DMS153 treated with DMSO at 0.1 percent for 48 hours (cell line): ENCODE data around the gene MUSTN1.

Experiments used
- DNase-seq: peaks from one replicate; lab custom pipeline; 2025; ENCODE audit not compliant: unreplicated experiment; lab: John Stamatoyannopoulos, UW

The MUSTN1 gene

DNA sequence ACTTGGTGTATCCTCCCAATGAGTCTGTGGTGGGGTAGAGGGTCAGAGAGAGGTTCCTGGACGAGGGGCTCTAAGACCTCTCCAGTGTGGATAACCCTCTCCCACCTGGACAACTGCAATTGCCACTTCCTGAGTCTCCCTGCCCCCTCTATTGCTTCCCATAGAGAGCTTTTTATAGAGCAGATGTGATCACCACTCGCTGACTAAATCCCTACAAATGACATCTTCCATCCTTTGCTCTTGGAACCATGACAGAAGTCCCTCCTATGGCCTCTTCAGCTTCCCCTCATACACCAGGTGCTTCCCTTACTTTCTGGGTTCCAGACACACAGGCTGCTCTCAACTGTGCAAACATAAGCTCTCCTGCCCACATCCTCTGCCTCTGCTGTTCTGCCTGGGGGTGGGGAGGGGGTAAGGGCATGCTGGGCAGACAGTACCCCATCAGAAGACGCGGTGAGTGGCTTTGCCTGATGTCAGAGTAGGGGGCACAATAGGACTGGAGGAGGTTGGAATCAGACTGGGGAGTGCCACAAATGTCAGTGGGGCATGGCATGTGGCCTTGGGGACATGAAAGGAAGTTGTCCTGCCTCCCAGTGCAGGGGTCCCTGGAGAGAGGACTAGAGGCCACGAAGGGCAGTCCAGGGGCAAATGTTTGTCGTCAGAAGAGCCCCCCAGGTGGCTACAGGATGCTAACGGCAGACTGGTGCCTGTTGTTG is 25.0 kb downstream of the MUSTN1 start:
- DNase-seq = no peak

DNA sequence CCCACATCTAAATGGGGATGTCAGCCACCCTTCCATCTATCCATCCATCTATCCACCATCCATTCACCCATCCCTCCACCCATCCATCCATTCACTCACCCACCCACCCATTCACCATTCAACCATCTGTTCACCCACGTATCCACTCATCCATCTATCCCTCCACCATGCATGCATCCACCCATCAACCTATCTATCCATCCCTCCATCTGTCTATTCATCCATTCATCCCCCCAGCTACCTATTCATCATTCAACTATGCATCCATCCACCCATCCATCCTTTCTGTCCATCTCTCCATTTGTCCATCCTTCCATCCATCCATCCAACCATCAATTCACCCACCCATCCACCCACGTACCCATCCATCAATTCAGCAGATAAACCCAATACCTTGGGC is 25.7 kb downstream of the MUSTN1 start:
- DNase-seq = no peak

DNA sequence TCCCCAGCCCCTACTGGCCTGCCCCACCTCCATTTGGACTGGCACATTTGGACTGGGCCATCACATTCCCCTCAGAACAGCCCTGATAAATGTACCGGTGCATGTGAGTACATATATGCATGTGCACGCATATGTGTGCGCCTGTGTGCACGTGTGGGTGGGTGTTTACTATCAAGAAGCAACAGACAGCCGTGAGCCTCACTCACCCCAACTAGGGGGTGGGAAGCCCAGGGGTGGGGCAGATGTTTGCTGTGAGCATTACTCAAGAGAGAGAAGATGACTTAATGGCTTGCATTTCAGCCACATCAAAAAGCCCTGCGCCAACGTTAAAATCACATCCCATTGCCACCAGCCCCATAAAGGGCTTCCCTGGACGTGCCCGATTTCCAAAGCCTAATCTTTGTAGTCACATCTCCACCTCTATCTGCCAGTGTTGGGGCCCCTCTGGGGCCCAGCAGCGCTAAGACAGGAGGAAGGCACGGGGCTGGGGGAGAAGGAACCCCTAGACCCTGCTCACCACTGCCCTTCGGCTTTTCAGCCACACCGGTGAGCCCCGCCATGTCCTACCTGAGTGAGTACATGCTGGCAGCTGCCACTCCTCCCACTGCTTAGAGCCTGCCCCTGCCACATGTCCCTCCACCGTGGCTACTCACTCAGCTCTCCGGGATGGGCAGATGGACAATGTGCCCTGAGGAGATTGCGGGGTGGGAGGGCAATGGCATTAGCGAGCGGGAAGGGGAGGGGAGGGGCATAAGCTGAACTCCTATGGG is 29.4 kb downstream of the MUSTN1 start:
- no peak for DNase-seq

DNA sequence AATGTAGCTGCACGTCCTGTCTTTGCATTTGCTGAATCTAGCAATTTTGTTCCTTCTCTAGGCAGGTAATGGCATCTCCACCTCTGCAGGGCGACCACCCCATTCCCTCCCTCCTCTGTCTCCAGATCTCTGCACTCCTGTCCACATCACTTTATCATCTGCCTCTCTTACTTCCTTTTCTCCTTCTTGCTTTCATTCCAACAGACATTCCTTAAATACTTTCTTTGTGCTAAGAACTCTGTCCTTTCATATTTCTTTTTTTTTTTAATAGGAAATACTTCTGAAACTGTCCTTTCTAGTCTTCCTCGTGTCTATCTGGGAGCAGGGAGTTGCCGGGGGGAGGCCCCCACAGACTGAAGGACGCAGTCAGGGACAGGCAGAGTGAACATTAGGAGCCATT is 33.0 kb downstream of the MUSTN1 start:
- DNase-seq = no peak

DNA sequence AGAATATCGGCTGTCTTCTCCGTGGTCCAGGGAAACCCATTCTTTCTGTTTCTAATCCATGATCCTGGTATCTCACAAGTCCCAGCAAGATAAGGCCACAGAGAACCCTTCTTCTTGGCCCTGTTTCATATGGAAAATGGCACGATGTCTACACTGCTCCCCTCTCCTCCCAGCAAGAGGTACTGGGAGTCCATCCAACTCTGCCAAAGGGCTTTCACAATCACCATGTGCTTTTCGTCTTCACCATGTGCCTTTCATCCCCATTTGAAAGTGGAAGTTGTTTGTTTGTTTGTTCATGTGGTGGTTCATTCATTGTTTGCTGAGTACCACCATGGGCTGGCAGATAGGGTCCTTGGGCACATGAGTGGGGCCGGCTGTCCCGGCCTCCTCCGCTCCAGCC is 34.7 kb downstream of the MUSTN1 start:
- no peak for DNase-seq

DNA sequence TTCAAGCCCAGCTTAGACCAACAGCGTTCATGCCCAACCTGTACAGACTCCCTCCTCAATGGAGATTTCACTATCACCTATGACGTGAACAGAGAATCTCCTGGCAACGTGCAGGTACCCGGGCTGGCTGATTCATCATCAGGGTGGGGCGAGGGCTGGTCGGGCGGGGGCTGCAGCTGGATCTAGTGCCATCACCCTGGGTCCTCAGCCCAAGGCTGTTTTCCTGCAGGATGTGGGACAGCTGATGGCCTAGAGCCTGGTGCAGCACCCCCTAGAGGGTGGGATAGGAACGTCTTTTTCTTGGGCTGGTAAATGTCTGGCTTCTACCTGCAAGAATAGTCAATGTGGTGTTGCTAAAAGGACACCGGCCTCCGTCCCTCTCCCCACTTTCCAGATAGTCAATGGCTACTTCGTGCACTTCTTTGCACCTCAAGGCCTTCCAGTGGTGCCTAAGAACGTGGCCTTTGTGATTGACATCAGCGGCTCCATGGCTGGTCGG is 35.8 kb downstream of the MUSTN1 start:
- no peak for DNase-seq

DNA sequence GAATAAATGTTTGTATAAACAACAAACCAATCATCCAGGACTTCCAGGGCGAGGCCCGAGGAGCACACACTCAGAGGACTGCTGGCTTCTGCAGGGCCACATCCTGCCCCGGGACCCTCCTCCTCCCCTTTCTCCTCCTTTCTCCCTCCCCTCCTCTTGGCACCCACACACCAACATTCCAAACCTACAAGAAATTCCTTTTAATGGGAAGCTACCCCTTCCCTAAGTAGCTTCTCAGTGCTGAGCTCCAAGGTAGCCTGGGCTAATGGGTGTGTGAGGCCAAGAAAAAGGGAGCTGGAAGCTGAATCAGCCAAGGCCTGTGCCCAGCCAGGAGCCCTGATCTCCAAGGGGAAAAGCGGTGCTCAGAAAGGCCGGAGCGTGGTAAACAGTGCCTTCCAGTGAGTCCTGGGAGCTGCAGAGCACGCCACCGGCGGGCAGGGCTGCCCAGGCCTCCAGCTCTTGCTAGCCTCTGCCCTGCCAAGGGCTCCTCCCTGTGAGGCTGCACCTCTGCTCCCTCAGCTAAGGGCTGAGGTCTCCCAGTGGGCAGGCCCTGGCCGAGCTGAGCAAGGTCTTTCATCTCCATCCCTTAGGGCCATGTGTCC is 36.3 kb downstream of the MUSTN1 start:
- no peak for DNase-seq

DNA sequence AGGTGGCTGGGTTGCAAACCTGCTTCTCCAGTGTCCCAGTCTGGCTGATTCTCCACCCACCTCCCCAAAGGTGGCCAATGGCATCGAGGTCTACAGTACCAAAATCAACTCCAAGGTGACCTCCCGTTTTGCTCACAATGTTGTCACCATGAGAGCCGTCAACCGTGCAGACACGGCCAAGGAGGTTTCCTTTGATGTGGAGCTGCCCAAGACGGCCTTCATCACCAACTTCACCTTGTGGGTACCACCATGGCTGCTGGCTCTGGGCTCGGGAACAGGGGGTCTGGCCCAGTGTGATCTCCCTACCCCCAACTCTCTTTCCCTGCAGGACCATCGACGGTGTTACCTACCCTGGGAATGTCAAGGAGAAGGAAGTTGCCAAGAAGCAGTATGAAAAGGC is 38.4 kb downstream of the MUSTN1 start:
- DNase-seq = no peak

DNA sequence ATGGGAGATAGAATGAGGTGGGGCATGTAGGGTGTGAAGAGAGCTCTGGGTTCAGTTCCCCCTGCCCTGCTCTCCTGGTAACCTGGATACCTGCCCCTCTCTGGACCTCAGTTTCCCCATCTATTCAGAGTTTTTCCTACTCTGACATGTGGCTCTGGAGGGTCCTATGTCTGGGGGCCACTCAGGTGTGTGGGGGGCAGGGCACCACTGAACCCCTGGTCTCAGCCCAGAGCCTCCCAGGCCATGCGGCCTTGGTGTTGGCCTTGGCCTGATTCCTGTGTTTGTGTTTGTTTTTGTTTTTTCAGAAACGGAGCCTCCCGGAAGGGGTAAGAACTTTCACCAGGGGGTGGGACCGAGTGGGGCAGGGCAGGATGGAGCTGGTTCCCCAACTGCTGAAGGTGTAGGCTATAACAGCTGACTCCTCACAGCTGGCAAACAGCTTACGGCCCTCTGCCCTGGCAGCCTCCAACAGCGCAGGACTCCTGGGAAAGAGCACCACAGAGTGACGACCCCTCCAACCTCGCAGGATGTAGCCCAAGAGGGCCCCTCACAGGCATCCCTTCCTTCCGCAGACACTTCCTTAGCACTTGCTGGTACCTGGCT is 39.4 kb downstream of the MUSTN1 start:
- no peak for DNase-seq

DNA sequence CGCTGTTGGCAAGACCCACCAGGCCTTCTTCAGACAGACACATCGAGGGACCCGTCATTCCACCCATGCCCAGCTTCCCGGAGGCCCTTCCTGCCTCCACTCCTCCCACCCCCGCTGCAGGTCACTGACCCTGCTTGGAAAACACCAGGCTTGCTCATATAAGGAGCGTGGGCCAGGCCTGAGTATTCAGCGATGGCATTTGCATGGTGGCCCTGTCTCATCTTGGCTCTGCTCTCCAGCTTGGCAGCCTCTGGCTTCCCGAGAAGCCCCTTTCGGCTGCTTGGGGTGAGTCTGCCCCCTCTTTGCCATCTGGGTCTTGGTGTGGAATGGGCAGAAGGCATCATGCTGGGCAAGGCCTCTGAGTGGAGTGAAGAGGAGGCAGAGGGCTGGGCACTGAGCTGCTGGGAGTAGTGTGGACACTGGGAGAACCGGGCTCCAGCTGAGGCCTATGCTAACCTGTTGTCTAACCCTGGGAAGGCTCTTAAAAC is 40.2 kb downstream of the MUSTN1 start, which contains the start of gene ITIH3:
Gene ITIH3 (plus strand): TSS at position 185 of the 488 bp plus-strand sequence. CDS start 8 bp downstream, at position 193.
- DNase-seq = no peak

DNA sequence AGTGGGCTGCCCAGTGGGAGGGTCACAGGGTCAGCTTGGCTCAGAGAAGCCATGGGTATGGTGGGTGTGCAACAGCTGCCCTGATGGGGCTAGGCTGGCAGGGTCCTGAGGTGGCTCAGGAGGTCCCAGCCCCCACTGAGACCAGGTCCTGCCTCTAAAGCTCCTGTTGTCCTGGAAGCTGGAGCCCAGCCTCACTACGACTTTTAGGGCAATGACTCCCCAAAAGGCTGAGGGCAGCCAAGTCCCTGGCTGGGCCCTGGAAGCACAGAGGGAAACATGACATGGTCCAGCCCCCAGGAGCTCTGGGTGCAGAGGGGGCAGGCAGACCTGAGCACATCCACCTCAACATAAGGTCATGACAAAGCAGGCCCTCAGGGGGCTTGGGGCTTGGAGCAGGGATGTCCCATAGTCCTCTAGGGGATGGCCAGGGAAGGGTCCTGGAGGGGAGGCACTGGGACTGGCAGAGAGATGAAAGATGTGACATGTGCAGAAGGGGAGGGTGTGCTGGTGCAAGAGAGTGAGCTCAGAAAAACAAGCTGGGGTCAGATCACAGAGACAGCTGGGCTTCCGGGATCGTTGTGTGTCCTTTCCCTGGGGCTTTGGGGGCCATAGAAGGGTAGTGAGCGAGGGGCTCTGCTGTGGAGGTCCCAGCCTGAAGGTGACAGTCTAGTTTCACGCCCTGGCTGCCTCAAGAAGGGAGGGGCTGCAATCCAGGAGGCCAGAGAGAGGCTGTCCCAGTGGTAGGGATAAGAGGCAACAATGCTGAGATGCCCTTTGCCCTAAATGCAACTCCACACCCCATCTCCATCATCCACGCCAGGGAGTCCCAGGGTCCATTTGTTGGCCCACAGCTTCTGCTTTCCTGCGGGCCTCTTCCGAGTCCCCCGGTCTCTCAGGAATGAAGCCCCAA is 40.9 kb downstream of the MUSTN1 start:
- no peak for DNase-seq

DNA sequence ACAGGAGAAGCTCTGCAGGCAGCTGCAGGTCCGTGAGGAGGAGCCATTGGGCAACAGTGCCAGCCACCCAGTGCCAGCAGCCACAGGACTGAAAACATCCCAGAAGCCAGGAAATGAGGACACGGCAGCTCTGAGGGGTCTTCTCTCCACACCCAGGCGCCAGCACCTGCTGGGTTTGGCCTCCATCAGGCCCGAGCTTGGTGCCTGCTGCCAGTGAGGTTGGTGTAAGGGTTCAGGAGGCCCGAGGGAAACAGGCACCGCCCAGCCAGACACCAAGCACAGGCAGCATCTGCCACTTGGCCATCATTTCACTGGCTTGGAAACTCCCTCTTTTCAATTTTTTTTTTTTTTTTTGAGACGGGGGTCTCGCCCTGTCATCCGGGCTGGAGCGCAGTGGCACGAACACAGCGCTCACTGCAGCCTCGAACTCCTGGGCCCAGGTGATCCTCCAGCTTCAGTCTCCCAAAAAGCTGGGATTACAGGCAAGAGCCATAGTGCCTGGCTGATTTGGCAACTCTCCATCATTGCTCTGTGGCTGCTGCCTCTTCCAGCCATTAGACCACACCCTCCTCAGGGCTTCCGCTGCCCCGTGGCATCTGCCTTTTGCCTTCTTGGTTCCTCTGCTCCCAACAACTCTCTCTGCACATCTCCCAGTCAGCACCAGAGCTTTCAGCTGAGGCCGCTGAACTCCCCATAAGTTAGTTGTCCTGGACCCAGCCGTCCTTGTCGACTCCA is 41.7 kb downstream of the MUSTN1 start:
- no peak for DNase-seq

DNA sequence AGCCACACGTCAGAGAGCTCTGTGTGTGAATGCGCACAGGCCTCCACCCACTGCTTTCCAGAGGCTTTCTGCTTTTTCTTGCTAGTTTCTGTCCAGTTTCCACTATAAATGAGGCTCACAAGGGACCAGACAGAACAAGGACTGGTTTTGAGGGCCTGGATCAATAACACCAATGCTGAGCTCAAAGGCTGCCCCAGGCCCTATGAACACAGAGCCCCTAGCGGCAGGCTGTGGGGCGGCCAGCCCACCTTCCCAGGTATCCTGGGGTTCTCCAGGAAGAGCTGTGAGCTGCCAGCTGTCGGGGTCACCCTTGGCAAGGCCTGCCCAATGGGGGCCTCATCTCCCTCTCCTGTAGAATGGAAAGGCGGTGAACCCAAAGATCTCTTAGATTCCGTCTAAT is 42.4 kb downstream of the MUSTN1 start:
- DNase-seq = no peak

DNA sequence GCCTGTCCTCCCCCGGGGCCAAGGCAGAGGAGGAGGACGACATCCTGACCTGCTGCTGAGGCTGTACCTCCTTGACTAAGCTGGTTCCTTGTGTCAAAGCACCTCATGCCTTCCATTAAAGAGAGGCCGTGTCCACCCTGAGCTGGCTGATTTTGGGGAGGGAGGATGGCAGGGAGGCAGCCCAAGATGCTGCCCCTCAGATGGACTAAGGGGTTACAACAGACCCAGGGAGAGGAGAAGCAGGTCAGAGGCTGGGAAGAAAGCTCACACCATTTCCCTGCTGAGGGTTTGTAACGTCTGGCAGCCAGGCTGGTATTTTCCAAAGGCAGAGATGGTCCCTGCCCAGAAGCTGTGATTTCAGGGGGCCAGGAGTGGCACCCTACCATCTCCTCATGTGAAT is 42.9 kb downstream of the MUSTN1 start:
- DNase-seq = no peak

DNA sequence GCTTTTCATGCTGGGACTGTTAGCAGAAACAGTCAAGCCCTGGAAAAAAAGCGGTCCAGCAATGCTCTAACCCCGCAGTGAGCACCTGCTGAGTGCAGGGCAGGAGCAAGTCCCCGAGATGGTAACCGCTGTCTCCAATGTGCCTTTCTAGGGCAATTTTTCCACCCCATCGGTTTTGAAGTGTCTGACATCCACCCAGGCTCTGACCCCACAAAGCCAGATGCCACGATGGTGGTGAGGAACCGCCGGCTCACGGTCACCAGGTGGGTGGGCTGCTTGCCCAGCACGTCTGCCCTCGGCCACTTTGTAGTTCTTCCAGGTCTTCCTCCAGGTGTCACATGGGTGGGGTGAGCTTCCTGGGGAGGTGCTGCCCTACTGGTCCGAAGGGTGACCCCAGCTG is 43.5 kb downstream of the MUSTN1 start:
- no peak for DNase-seq

DNA sequence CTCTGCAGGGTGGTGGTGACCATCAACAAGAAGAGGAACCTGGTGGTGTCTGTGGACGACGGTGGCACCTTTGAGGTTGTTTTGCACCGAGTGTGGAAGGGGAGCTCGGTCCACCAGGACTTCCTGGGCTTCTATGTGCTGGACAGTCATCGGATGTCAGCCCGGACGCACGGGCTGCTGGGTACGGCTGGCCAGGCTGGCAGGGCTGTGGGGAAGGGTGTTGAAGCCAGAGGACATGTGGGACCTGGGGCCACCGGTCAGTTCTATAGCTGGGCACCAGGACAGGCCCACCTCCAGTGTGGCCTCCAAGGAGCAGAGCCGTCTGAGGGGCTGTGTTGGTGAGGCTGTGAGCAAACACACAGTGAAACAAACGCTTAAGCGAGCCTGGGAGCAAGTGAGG is 44.1 kb downstream of the MUSTN1 start:
- no peak for DNase-seq

DNA sequence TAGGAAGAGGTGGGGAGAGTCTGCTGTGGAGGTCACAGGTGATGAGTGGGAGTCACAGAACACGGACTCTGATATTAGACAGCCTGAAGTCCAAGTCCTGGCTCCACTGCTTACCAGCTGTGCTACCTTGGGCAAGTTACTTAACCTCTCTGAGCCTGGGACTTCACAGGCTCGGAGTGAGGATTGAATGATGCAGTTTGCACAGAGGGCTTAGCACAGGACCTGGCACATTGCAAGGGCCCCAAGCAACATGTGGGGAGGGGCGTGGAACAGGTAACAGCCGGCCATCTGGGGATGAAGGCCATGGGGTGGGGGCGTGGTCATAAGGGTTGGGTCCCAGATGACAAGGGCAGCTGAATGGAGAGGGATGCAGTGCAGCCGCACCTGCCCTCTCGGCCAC is 44.5 kb downstream of the MUSTN1 start:
- DNase-seq = no peak

DNA sequence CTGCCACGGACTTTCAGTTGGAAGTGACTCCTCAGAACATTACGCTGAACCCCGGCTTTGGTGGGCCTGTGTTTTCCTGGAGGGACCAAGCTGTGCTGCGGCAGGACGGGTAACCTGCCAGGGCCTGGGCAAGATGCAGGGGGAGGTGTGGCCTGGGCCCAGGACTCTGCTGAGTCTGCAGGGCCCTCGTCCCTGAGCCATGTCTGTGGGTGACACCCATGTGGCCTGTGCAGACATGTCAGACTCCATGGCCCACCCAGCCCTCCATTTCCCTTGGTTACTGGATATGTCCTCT is 45.1 kb downstream of the MUSTN1 start:
- no peak for DNase-seq

DNA sequence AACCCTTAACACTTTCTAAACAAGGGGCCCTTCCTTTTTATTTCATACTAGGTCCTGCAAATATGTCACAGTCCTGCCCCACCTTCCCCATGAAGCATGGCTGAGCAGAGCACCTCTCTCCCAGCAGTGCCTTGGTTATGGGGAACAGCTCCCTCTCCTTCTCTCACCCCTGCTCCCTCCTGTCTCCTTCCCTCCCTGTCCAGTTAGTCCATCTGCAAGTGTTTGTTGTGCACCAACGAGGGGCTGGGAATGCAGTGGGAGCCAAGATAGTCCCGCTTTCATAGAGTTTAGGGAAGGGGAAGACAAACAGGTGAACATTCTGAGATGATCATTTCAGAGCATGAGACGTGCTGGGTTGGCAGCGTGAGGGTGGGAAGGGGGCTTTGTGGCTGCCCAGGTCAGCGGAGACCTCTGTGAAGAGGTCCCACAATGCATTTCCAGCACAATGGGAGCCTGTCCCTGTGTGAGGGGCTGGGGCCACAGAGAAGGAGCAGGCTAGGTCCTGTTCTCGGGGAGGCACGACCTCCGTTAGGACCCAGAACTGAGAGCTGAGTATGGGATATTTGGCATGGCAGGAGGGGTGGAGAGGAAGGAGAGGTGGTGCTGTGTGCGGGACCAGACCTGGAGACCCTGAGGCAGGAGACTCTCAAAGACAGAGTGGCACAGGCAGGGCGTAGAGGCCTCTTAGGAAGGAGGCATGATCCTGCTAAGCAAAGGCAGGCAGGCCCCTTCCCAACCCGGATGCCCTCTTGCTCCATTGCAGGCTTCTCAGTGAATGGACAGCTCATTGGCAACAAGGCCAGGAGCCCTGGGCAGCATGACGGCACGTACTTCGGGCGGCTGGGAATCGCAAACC is 45.7 kb downstream of the MUSTN1 start:
- DNase-seq = no peak
